D721Med (cell line): ENCODE measurements around the gene CHST10.

Experiments used
- DNase-seq: peaks from one replicate; pipeline ENCODE4 v3.0.0; 2011; ENCODE audit warnings: low spot score; ENCODE audit not compliant: insufficient read length
- FAIRE-seq: peaks from 2 replicates; lab custom pipeline; 2011; peaks lifted over from hg19 to GRCh38; lab: Jason Lieb, UNC
- CTCF ChIP-seq: IDR thresholded peaks from 2 replicates; pipeline ENCODE4 v1.5.1; 2012; ENCODE audit warnings: mild to moderate bottlenecking, control low read depth; ENCODE audit not compliant: insufficient read depth; ENCODE audit errors: missing control alignments

The CHST10 gene

DNA sequence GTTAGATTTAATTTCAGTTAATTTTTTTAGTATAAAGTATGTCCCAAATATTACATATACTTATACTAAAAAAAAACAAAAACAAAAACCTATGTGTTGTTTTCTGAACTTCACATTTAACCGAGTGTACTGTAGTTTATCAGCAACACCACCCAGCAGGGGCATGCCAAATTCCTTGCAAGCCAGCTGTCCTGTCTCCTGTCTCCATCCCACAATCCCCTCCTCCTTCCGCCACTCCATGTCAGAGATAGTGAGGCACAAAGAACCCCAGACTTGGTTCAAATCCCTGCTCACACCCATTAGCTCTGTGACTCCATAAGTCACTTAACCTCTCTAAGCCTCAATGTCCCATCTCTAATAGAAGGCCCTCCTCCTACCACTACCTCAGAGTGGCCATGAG lies 9.4 kb downstream of the CHST10 start:
- DNase-seq, result no peak
- TF ChIP-seq CTCF, result no peak
- no peak for FAIRE-seq

- TF ChIP-seq CTCF, result no peak
- no peak for FAIRE-seq
- no peak for DNase-seq
These were observed 9.9 kb downstream of the CHST10 start for GRCh38 chr2:100407563-100407962.

- no peak for DNase-seq
- FAIRE-seq, result no peak
- no peak for TF ChIP-seq CTCF
These were observed 10.4 kb downstream of the CHST10 start for GRCh38 chr2:100407073-100407472.

DNA sequence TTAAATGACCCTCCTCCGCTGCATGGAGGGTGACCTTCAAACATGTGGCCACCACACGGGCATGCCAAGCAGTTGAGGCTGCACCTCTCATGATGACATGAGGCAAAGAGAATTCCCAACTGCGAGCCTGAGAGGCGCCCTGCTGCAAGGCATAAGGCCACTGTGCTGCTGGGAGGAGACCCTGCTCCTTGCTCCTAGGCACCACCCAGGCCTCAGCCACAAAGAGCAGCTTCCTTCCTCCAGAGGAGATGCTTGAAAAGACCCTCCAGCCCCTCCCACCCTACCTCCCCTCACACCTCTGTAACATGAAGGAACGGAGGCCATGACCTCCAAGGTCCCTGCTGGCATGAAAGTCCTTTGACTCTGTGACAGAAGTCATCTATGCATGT lies 11.4 kb downstream of the CHST10 start:
- TF ChIP-seq CTCF, result no peak
- DNase-seq (no peak), FAIRE-seq (no peak)

DNA sequence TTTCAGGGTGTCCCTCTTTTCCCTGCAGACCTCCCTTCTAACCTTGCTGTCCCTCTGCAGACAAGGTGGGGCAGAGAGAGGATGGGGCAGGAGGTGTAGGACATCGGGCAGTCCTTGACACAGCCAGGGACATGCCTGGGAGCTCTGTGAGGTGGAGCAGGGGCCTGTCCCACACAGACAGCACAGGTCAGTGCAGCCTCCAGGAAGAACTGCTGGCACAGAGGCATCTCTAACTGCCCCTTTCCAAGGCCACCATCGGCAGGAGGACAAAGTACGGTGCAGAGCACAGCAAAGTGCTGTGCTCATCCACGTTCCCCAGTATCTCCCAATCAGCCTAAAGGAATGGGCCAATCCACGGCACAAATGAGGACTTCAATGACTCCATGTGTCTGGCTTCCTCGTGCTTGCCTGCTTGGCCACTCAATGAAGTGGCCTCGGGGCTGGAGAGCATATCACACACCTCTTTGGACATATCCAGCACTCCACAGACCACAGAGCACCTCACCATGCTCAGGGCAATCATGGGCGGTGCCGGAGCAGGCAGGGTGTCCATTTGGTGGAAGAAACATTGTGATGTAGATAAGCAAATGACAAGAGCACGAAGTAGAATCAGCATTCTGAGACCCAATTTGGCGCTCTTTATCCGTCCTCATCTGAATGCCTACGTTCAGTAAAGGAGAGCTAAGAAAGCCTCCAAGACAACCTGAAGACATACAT lies 11.9 kb downstream of the CHST10 start:
- DNase-seq (no peak), FAIRE-seq (no peak)
- TF ChIP-seq CTCF, result no peak

DNA sequence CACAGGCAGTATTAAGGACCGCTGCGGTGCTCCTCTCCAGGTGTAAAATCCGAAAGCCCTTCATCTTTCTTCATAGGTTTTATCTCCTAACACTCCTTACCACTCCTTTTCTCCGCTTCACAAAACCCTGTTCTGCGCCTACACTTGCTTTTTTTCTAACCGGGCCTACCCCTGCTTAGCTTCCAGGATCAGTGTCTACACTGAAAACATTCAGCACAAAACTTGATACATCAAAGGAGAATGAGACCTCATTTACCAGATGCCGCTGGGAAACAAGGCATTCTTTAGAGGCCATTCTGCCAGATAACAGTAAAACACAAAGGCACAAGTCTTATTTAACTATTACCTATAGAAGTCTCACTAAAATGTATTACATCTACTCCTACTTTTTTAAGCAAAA lies 13.1 kb downstream of the CHST10 start:
- DNase-seq (no peak), FAIRE-seq (no peak)
- TF ChIP-seq CTCF, result no peak

DNA sequence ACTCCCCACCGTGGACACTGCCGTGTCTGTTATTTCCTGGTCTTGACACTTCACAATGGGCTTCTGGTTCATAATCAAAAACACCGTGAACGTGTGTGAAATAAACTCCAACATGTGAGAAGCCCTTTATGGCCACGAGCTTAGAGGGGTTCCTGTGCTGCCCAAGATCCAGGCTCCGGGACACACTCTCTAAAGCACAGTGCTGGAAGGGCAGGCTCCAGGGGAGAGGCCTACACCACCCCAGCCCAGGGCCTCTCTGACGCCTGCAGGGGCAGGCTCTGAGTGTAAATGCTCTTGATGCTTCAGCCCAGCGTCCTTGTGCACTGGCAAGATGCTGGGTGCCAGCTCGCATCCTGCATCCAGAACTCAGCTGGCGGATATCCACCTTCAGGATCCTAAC lies 13.7 kb downstream of the CHST10 start:
- FAIRE-seq (no peak), DNase-seq (no peak)
- TF ChIP-seq CTCF, result no peak
